GM18951 (cell line): ENCODE measurements around the gene P2RX5.

Source experiments
- POLR2A ChIP-seq: IDR thresholded peaks from 4 replicates; pipeline ENCODE4 v1.6.1; 2011; ENCODE audit warnings: mild to moderate bottlenecking; ENCODE audit not compliant: insufficient read length, insufficient read depth; ENCODE audit errors: extremely low read depth
- in situ Hi-C: fragments of 300-500 bp; cut with MboI; formaldehyde crosslinking; loops from one replicate; pipeline ENCODE4 v1.12.0; 2022; ENCODE audit warnings: low sequenced_read_pairs, mixed read lengths, inconsistent platforms; ENCODE audit not compliant: unreplicated experiment

The P2RX5 gene

DNA sequence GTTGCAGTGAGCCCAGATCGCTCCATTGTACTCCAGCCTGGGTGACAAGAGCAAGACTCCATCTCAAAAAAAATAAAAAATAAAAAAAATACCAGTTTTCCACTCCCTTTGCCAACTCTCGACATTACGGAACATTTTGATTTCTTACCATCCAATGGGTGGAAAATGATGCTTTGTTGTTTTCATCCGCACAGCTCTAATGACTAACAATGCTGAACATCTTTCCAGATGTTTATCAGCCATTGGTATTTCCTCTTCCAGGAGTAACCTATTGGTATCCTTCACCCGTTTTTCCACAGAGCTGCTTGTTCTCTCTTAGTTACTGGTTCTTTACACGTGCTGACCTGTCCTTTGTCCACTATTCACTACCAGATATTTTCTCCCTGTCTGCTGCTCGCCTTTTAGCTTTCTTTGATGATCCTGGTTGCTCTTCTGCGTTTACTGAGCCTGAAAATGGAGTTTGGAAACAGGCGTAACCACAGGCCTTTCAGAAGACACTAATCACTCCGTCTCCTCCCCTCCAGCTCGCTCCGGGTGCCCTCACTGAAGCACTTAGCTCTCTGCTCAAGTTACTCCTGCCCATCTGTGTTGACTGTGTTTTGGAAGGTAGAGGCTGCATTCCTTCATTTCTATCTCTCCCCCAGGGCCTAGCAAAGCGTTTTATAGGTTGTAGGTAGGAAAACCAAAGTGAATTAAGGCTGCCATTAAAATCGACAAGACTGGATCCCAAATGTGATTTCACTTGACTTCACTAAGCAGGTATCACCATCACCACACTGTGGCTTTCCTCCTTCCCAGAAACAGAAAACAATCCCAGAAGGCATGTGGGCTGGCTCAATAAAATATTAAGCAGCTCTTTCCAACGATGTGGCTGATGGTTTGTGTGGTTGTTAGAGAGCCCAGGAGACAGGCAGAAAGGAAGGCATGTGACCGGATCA is 68.9 kb downstream of the P2RX5 start:
- TF ChIP-seq POLR2A = no peak
- in situ Hi-C loops = no loop called here
